Neuron (in vitro differentiated cells): ENCODE results near the gene PILRB.
"Not testable (repeated sequence)": the region's sequence is repeated elsewhere in the genome, so short reads cannot be mapped to it uniquely, and the experiment has no call there.

Experiments
- H2AFZ ChIP-seq: one replicate; pipeline ENCODE4 v1.6.1; 2013; ENCODE audit warnings: low read depth, mild to moderate bottlenecking, inconsistent platforms, low read length, moderate library complexity
- H3K27me3 ChIP-seq: one replicate; pipeline ENCODE4 v1.6.1; 2013; ENCODE audit warnings: low read length; ENCODE audit not compliant: insufficient read depth
- H3K36me3 ChIP-seq: one replicate; pipeline ENCODE4 v1.6.1; 2013; ENCODE audit warnings: low read length; ENCODE audit not compliant: insufficient read depth
- H3K4me1 ChIP-seq: one replicate; pipeline ENCODE4 v1.6.1; 2013; ENCODE audit warnings: low read length; ENCODE audit not compliant: insufficient read depth
- H3K4me3 ChIP-seq: 2 replicates; pipeline ENCODE4 v1.5.1; 2013; ENCODE audit warnings: mild to moderate bottlenecking, low read length, moderate library complexity
- H3K9me3 ChIP-seq: one replicate; pipeline ENCODE4 v1.6.1; 2013; ENCODE audit warnings: low read length

PILRB gene

DNA sequence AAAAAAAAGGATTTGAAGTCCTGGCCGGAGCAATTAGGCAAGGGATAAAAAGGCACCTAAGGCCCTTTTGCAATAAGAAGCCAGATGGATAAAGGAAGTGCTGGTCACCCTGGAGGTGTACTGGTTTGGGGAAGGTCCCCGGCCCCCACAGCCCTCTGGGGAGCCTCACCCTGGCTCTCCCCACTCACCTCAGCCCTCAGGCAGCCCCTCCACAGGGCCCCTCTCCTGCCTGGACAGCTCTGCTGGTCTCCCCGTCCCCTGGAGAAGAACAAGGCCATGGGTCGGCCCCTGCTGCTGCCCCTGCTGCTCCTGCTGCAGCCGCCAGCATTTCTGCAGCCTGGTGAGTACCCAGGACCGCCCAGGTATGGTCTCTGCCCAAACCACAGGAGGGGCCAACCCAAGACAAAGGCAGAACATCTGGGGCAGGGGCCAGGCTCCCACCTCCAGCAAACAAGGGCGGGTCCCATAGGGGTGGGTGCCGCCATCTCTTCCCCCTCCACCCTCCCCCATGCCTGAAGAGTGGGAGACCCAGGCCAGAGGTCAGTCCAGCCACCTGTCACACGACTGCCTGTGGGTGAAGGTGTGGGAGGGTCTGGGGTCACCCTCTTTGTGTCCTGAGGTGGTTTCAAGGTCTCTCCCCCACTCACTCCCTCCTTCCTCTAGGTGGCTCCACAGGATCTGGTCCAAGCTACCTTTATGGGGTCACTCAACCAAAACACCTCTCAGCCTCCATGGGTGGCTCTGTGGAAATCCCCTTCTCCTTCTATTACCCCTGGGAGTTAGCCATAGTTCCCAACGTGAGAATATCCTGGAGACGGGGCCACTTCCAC lies at the start of gene PILRB:
Gene PILRB (plus strand): TSS at position 91 of the 830 bp plus-strand sequence. CDS start 186 bp downstream, at position 277.
- H3K36me3 ChIP-seq: peaks cover 79% of the 10 kb centered on the region
- H2AFZ ChIP-seq: no peak within 1 kb of the TSS
- no peaks in the 10 kb centered on the region for H3K9me3 ChIP-seq
- no peaks in the 10 kb centered on the region for H3K4me1 ChIP-seq
- no peak within 1 kb of the TSS for H3K4me3 ChIP-seq
- no peaks in the 10 kb centered on the region for H3K27me3 ChIP-seq

DNA sequence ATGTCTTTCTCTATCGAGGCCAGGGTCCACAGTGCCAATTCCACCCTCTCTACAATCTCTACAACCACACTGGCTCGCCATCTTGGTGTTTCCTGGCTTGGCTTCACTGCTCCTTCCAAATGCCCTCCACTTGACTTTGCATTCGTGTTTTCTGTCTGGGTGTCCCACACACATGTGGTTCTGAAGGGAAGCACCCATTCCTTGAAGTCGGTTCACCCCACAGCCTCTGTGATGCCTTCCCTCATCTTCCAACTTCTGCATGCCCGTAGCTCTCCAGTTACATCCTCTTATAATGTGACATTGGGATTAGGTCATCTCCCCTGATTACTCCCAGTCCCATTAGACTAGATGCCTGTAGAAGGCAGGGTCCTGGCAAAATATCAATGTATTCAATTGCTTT lies 39.6 kb upstream of the PILRB start:
- H3K36me3 ChIP-seq, H3K9me3 ChIP-seq, H3K27me3 ChIP-seq, H2AFZ ChIP-seq, H3K4me3 ChIP-seq, H3K4me1 ChIP-seq: not testable (repeated sequence)

- H3K9me3 ChIP-seq, H2AFZ ChIP-seq, H3K4me1 ChIP-seq, H3K27me3 ChIP-seq, H3K4me3 ChIP-seq: not testable (repeated sequence)
- H3K36me3 ChIP-seq: peaks cover 13% of the 10 kb centered on the region
These were observed 36.3 kb upstream of the PILRB start for GRCh38 chr7:100321648-100322047.

GRCh38 chr7:100324194-100324593 lies 33.7 kb upstream of the PILRB start:
- H3K27me3 ChIP-seq, H2AFZ ChIP-seq, H3K4me3 ChIP-seq, H3K9me3 ChIP-seq, H3K4me1 ChIP-seq: not testable (repeated sequence)
- H3K36me3 ChIP-seq: peaks cover 21% of the 10 kb centered on the region

DNA sequence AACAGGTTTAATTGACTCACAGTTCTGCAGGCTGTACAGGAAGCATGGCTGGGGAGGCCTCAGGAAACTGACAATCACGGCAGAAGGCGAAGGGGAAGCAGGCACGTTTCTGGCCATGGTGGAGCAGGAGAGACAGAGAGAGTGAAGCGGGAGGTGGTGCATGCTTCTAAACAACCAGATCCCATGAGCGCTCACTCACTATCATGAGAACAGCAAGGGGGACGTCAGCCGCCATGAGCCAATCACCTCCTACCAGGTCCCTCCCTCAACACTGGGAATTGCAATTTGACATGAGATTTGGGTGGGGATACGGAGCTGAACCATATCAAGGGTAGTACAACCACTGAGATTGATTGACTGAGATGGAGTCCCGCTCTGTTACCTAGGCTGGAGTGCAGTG lies 32.2 kb upstream of the PILRB start:
- not testable (repeated sequence) for H2AFZ ChIP-seq, H3K27me3 ChIP-seq, H3K9me3 ChIP-seq, H3K4me1 ChIP-seq, H3K4me3 ChIP-seq
- peaks cover 16% of the 10 kb centered on the region for H3K36me3 ChIP-seq

DNA sequence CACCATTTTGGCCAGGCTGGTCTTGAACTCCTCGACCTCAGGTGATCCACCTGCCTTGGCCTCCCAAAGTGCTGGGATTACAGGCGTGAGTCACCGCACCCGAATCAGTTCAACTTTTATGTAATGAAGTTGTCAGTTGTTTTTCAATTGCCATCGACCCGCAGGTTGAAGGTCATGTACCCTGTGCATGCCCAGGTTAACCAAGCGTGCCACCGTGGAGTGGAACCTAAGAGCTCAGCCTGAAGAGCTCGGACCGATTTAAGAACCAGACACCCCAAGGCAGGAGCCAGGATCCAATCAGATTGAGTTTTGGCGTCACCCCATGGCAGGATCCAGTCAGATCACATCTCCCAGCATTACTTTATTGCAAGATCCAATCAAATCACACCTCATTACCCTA lies 31.0 kb upstream of the PILRB start:
- H3K36me3 ChIP-seq: peaks cover 16% of the 10 kb centered on the region
- not testable (repeated sequence) for H3K4me1 ChIP-seq, H3K4me3 ChIP-seq, H3K9me3 ChIP-seq, H3K27me3 ChIP-seq, H2AFZ ChIP-seq

GRCh38 chr7:100335566-100336466 lies 22.1 kb upstream of the PILRB start:
- not testable (repeated sequence) for H3K4me1 ChIP-seq, H3K9me3 ChIP-seq, H3K36me3 ChIP-seq, H3K27me3 ChIP-seq
- H2AFZ ChIP-seq: peak overlapping the region; percentile 55
- peak overlapping the region; percentile 91 for H3K4me3 ChIP-seq

DNA sequence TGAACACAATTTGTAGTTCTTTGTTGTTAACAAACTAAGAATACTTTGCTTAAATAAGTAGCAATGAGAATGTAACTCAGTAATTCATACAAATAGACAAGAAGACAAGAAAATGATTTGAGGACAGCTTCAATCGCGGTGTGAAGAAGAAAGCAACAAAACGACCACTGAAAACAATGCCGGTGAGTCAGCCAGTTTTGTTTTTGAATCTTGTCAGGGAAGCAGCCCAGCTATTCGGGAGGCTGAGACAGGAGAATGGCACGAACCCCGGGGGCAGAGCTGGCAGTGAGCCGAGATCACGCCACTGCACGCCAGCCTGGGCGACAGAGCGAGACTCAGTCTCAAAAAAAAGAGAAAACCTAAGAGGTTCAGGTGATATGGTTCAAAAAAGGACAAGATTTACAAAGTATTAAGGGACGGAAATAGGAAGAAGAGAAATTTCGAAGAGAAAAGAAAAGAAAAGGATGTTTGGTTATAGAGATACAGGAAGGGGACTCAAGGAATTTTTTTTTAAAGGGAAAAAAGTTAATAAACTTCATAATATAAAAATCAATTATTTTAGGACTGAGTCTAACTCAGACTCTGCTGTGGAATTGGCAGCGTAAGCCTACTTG lies 19.7 kb upstream of the PILRB start:
- H3K4me1 ChIP-seq, H3K9me3 ChIP-seq, H2AFZ ChIP-seq, H3K4me3 ChIP-seq, H3K27me3 ChIP-seq: not testable (repeated sequence)
- peaks cover 24% of the 10 kb centered on the region for H3K36me3 ChIP-seq

- not testable (repeated sequence) for H2AFZ ChIP-seq, H3K27me3 ChIP-seq, H3K9me3 ChIP-seq, H3K4me1 ChIP-seq, H3K4me3 ChIP-seq
- peaks cover 30% of the 10 kb centered on the region for H3K36me3 ChIP-seq
These were observed 16.6 kb upstream of the PILRB start for GRCh38 chr7:100341286-100341685.

GRCh38 chr7:100342765-100343164 lies 15.2 kb upstream of the PILRB start:
- Histone ChIP-seq H3K4me3 (no peak overlapping the region), H2AFZ (no peak overlapping the region), H3K36me3 (peaks cover 41% of the 10 kb centered on the region), H3K27me3 (no peaks in the 10 kb centered on the region), H3K9me3 (no peaks in the 10 kb centered on the region), H3K4me1 (peaks cover 10% of the 10 kb centered on the region)

DNA sequence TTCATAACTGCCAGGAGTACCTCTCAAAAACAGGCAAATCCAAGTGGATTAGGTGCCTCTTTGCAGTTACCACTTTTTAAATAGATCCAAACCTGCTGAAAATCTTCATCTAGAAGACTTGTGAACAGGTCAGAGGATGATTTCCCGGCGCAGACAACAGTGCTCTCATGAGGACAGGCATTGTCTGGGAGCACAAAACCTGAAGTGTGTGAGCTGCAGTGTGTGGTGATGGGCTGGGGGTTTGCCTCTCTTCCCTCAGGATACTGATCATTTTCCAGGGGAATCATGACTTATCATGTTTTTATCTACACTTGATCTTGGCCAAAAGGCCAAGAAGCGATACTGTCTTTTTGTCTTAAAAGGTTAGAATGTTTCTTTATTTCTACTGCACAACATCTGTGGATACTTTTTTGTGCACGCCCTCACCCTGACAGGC lies 13.8 kb upstream of the PILRB start:
- H3K4me3 ChIP-seq, H2AFZ ChIP-seq, H3K9me3 ChIP-seq, H3K4me1 ChIP-seq, H3K27me3 ChIP-seq: not testable (repeated sequence)
- peaks cover 48% of the 10 kb centered on the region for H3K36me3 ChIP-seq

- H3K9me3 ChIP-seq, H2AFZ ChIP-seq, H3K4me1 ChIP-seq, H3K27me3 ChIP-seq, H3K4me3 ChIP-seq: not testable (repeated sequence)
- peaks cover 52% of the 10 kb centered on the region for H3K36me3 ChIP-seq
These were observed 13.2 kb upstream of the PILRB start for GRCh38 chr7:100344560-100345287.

GRCh38 chr7:100345288-100345672 lies 12.6 kb upstream of the PILRB start:
- peaks cover 57% of the 10 kb centered on the region for H3K36me3 ChIP-seq
- not testable (repeated sequence) for H3K4me1 ChIP-seq, H3K4me3 ChIP-seq, H2AFZ ChIP-seq, H3K27me3 ChIP-seq, H3K9me3 ChIP-seq
